HG03139 (cell line): ENCODE data around the gene CLOCK.

Source experiments
- ATAC-seq: cut with Tn5 transposase; IDR thresholded peaks from one replicate; pipeline ENCODE4 v1.9.1; 2021; ENCODE audit not compliant: unreplicated experiment

Gene CLOCK

GRCh38 chr4:55431710-55432336 is 114.9 kb downstream of the CLOCK start:
- ATAC-seq, result no peak

GRCh38 chr4:55424791-55425190 is 121.9 kb downstream of the CLOCK start:
- ATAC-seq, result no peak

GRCh38 chr4:55416176-55416575 is 130.5 kb downstream of the CLOCK start:
- ATAC-seq, result no peak

GRCh38 chr4:55411621-55412020 is 135.1 kb downstream of the CLOCK start:
- ATAC-seq, result no peak

GRCh38 chr4:55410431-55410830 is 136.3 kb downstream of the CLOCK start:
- ATAC-seq, result no peak

- ATAC-seq, result peak; percentile 89
Measured at GRCh38 chr4:55409468-55410171, 137.1 kb downstream of the CLOCK start.

GRCh38 chr4:55407764-55408163 is 138.9 kb downstream of the CLOCK start:
- ATAC-seq, result no peak

- no peak for ATAC-seq
Measured at GRCh38 chr4:55407119-55407518, 139.6 kb downstream of the CLOCK start.

GRCh38 chr4:55406545-55406944 is 140.2 kb downstream of the CLOCK start:
- no peak for ATAC-seq

GRCh38 chr4:55405073-55405472 is 141.6 kb downstream of the CLOCK start:
- no peak for ATAC-seq

- no peak for ATAC-seq
Measured at GRCh38 chr4:55399581-55399980, 147.1 kb downstream of the CLOCK start.

- ATAC-seq, result no peak
Measured at GRCh38 chr4:55398966-55399365, 147.7 kb downstream of the CLOCK start.

GRCh38 chr4:55398461-55398860 is 148.2 kb downstream of the CLOCK start:
- no peak for ATAC-seq

GRCh38 chr4:55397520-55398321 is 149.0 kb downstream of the CLOCK start:
- ATAC-seq, result no peak

GRCh38 chr4:55397126-55397436 is 149.6 kb downstream of the CLOCK start:
- ATAC-seq, result no peak

GRCh38 chr4:55396308-55397125 is 150.2 kb downstream of the CLOCK start:
- ATAC-seq, result peak; percentile 25

- peak; percentile 89 for ATAC-seq
Measured at GRCh38 chr4:55395529-55396307, 151.0 kb downstream of the CLOCK start, which contains the start of gene TMEM165. Gene TMEM165, plus strand, starts transcription at chr4:55395957. Its CDS starts 233 bp downstream, at chr4:55396190.

- ATAC-seq, result no peak
Measured at GRCh38 chr4:55395218-55395528, 151.5 kb downstream of the CLOCK start.

- no peak for ATAC-seq
Measured at GRCh38 chr4:55393461-55394320, 153.0 kb downstream of the CLOCK start.

GRCh38 chr4:55386840-55387239 is 159.9 kb downstream of the CLOCK start:
- ATAC-seq, result no peak
